ENCODE measurements around the gene NODAL.

The NODAL gene

DNA sequence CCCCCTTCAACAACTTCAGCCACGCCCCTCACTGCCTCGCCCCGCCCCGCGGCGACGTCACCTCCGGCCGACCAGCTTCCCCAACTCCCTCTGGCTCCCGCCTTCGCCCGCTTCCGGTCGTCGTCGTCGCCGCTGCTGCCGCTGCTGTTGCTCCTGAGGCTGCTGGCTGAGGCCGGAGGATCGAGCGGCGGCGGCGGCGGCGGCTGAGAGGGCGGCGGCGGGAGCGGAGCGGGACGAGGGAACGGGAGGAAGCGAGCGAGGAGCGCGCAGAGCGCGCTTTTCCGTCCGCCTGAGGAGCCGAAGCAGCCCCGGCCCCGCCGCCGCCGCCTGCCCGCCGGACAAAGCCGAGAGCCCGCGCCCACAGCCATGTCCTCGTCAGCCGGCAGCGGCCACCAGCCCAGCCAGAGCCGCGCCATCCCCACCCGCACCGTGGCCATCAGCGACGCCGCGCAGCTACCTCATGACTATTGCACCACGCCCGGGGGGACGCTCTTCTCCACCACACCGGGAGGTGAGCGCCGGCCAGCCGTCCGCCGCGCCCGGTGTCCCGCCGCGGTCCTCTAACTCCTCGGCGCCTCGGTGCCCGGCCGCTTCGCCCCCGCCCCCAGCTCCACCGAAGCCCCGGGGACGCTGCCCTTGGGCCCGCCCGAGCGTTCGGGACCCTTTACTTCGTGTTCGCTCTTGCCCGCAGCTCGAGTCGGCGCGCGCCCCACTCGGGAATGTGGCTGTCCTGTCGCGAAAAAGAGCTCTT, 37.3 kb downstream of the NODAL start, which contains the start of gene EIF4EBP2:
Gene EIF4EBP2, plus strand, starts transcription at position 110 of the 751 bp plus-strand sequence. Its CDS starts 257 bp downstream, at position 367.
- TF ChIP-seq ZNF274 (IDR thresholded peaks at IDR 0.05; ENCODE audit: low read depth, low read length): no peak
- peak within 1 kb of the TSS; percentile 79 for H3K4me3 ChIP-seq (ENCODE audit: low read length)

DNA sequence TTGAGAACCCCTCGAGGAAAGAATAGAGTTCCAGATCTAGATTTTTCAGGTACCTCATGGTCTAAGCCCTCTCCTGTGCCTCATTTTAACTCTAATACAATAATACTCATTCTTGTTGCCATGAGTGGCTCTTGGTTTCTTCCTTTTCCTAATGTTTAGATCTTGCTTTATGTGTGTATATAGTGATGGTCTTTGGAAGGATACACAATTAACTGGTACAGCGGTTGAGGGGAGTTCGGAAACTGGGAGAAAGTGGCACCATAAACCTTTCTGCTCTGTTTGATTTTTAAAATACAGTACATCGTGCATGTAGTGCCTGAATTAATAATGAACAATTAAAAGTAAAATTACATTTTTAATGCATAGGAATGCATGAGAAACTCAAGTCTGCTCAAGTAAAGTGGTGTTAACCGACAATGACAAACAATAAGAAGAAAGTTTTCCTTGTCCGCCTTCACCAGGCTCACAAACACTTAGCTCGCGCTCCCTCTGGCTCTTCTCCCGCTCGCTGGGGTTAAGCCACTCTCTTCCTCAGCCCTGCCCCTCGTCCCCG, 37.9 kb downstream of the NODAL start:
- H3K4me3 ChIP-seq (ENCODE audit: low read length): peak overlapping the region; percentile 39
- no peak for TF ChIP-seq ZNF274 (IDR thresholded peaks at IDR 0.05; ENCODE audit: low read depth, low read length)

DNA sequence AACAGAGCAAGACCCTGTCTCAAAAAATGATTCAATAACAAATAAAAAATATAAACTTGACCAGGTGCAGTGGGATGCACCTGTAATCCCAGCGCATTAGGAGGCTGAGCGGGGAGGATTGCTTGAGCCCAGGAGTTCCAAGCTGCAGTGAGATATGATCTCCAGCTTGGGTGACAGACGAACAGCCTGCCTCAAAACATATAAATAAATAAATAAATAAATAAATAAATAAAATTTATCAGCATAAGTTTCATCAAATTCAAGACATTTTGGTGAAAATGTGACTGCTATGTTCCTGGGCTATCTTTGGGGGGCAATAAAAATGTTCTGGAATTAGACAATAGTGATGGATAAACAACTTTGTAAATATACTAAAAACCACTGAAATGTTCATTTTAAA, 42.3 kb downstream of the NODAL start:
- TF ChIP-seq ZNF274 (IDR thresholded peaks at IDR 0.05; ENCODE audit: low read depth, low read length): no peak
- H3K4me3 ChIP-seq (ENCODE audit: low read length): no peak overlapping the region

DNA sequence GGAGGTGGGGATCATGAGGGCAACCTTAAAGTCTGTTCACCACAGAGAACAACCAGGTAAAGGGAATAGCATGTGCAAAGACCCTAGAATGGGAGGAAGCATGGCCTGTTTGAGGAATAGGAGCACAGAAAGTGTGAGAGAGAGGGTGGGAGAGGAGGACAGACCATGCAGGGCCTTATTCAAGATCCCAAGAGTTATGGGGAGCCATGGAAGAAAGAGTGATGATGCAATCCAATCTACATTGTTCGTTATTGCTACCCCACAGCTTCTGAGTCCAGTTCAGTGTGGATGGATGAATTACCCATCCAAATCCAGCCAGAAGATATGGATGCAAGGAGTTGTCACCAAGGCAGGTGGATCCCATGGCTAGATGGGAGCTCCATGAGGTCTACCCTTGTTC, 45.3 kb downstream of the NODAL start:
- H3K4me3 ChIP-seq (ENCODE audit: low read length): no peak overlapping the region
- TF ChIP-seq ZNF274 (IDR thresholded peaks at IDR 0.05; ENCODE audit: low read depth, low read length): no peak

DNA sequence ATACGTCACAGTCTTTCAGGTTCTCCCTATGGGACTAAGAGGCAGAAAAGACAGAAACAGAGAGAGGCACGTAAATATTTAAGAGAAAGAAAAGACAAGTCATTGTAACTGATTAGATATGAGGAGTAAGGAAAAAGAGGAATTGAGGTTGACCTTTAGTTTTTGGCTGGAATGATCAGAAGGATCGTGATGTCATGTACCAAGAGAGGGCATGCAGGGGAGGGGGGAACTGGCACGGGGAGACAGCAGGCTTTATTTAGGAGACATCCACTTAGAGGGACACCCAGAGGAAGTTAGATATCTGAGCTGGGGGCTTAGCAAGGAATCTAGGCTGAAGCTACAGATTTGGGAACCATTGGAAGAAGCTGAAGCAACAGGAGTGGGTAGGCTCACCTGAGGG, 49.8 kb downstream of the NODAL start:
- no peak for TF ChIP-seq ZNF274 (IDR thresholded peaks at IDR 0.05; ENCODE audit: low read depth, low read length)
- no peak overlapping the region for H3K4me3 ChIP-seq (ENCODE audit: low read length)
